Measurements from ENCODE around the gene ADAMTS2. TPM values are rescaled to one million over a fixed set of nuclear protein-coding genes. Genes with fewer than 3 reads are reported as not detected.

The ADAMTS2 gene
- total and polyA plus RNA-seq, 2 donors (not counting 3 experiments of a cell fraction or from before 2014, with no cell fraction given): not detected

- no peaks in the 10 kb centered on the region for H3K27me3 ChIP-seq (ENCODE audit: control insufficient read depth in 2 of 2, insufficient read depth in 2 of 2, low read length in 2 of 2)
- FAIRE-seq: no peak
- no peak for DNase-seq (ENCODE audit: low read depth, low spot score)
- POLR2A ChIA-PET: no interaction called here
- H3K4me2 ChIP-seq (ENCODE audit: insufficient read depth, low read length): no peak overlapping the region
- no peak overlapping the region for H3K9ac ChIP-seq (replicated peaks; ENCODE audit: extremely low read depth, insufficient read depth, low read length)
- H2AFZ ChIP-seq (ENCODE audit: low read depth, low read length): no peak overlapping the region
- no peaks in the 10 kb centered on the region for H3K9me3 ChIP-seq (replicated peaks; ENCODE audit: control insufficient read depth, insufficient read depth, low read length)
- CTCF ChIA-PET: no interaction called here
- no peaks in the 10 kb centered on the region for H3K36me3 ChIP-seq (ENCODE audit: control insufficient read depth in 2 of 2, extremely low read depth in 1 of 2, insufficient read depth in 2 of 2, low read length in 2 of 2)
- no peaks in the 10 kb centered on the region for H3K4me1 ChIP-seq (ENCODE audit: control insufficient read depth, extremely low read depth, insufficient read depth, low read length)
- no peak overlapping the region for H3K4me3 ChIP-seq (replicated peaks in 1 of 3; ENCODE audit: insufficient read depth in 1 of 3, low read depth in 1 of 3, low read length in 3 of 3)
- no peaks in the 10 kb centered on the region for H4K20me1 ChIP-seq (replicated peaks; ENCODE audit: control insufficient read depth, extremely low read depth, insufficient read depth, low read length)
- BruUV-seq (replicated peaks): no TSS peak
- no peak for TF ChIP-seq MYC (IDR thresholded peaks at IDR 0.05; ENCODE audit: low read depth, low read length)
- TF ChIP-seq JUN (IDR thresholded peaks at IDR 0.05; ENCODE audit: borderline replicate concordance, insufficient read depth, insufficient read length, low read depth): no peak
- TF ChIP-seq EZH2 (IDR thresholded peaks at IDR 0.05; ENCODE audit: borderline replicate concordance, low read depth, low read length, severe bottlenecking): no peak
- TF ChIP-seq GATA2 (IDR thresholded peaks at IDR 0.05; ENCODE audit: insufficient read depth, insufficient read length, low read depth, low read length): no peak
- no peak for TF ChIP-seq FOS (IDR thresholded peaks at IDR 0.05; ENCODE audit: borderline replicate concordance, insufficient read depth, low read length)
- intact Hi-C loops (cut with micrococcal nuclease): no loop called here
- no peaks in the 10 kb centered on the region for H3K9me1 ChIP-seq (replicated peaks; ENCODE audit: control insufficient read depth, extremely low read depth, insufficient read depth, low read length)
- dilution Hi-C loops (cut with MboI; ENCODE audit: extremely low pct_ligation_motif_present, low sequenced_read_pairs): no loop called here
- H3K27ac ChIP-seq (ENCODE audit: insufficient read depth, low read depth, low read length): no peak overlapping the region
- no peaks in the 10 kb centered on the region for H3K79me2 ChIP-seq (ENCODE audit: control insufficient read depth, insufficient read depth, low read length)
Observed at GRCh38 chr5:179295778-179296149, 49.5 kb downstream of the ADAMTS2 start.

GRCh38 chr5:179294891-179295777 lies 50.1 kb downstream of the ADAMTS2 start:
- no peak for FAIRE-seq
- Histone ChIP-seq H3K79me2 (ENCODE audit: control insufficient read depth, insufficient read depth, low read length) (no peaks in the 10 kb centered on the region), H3K9me1 (replicated peaks; ENCODE audit: control insufficient read depth, extremely low read depth, insufficient read depth, low read length) (no peaks in the 10 kb centered on the region), H3K9ac (replicated peaks; ENCODE audit: extremely low read depth, insufficient read depth, low read length) (no peak overlapping the region), H2AFZ (ENCODE audit: low read depth, low read length) (no peak overlapping the region), H3K4me2 (ENCODE audit: insufficient read depth, low read length) (no peak overlapping the region), H3K27me3 (ENCODE audit: control insufficient read depth in 2 of 2, insufficient read depth in 2 of 2, low read length in 2 of 2) (no peaks in the 10 kb centered on the region), H3K27ac (ENCODE audit: insufficient read depth, low read depth, low read length) (no peak overlapping the region), H3K4me3 (replicated peaks in 1 of 3; ENCODE audit: insufficient read depth in 1 of 3, low read depth in 1 of 3, low read length in 3 of 3) (no peak overlapping the region), H3K9me3 (replicated peaks; ENCODE audit: control insufficient read depth, insufficient read depth, low read length) (no peaks in the 10 kb centered on the region), H3K36me3 (ENCODE audit: control insufficient read depth in 2 of 2, extremely low read depth in 1 of 2, insufficient read depth in 2 of 2, low read length in 2 of 2) (no peaks in the 10 kb centered on the region), H3K4me1 (ENCODE audit: control insufficient read depth, extremely low read depth, insufficient read depth, low read length) (no peaks in the 10 kb centered on the region), H4K20me1 (replicated peaks; ENCODE audit: control insufficient read depth, extremely low read depth, insufficient read depth, low read length) (no peaks in the 10 kb centered on the region)
- TF ChIP-seq JUN (IDR thresholded peaks at IDR 0.05; ENCODE audit: borderline replicate concordance, insufficient read depth, insufficient read length, low read depth) (no peak), CTCF (IDR thresholded peaks at IDR 0.05; ENCODE audit: extremely low read depth in 1 of 2, insufficient read depth in 1 of 2, low read depth in 1 of 2, low read length in 2 of 2) (no peak), GATA2 (IDR thresholded peaks at IDR 0.05; ENCODE audit: insufficient read depth, insufficient read length, low read depth, low read length) (no peak), MYC (IDR thresholded peaks at IDR 0.05; ENCODE audit: low read depth, low read length) (no peak)
- CTCF ChIA-PET: no interaction called here
- no TSS peak for BruUV-seq (replicated peaks)
- dilution Hi-C loops (cut with MboI; ENCODE audit: extremely low pct_ligation_motif_present, low sequenced_read_pairs): no loop called here
- DNase-seq (ENCODE audit: low read depth, low spot score): no peak
- POLR2A ChIA-PET: no interaction called here
- intact Hi-C loops (cut with micrococcal nuclease): no loop called here
